IMR-90 (cell line): Measurements from ENCODE around the gene HOXB8. TPM values are rescaled to one million over a fixed set of nuclear protein-coding genes. Genes with fewer than 3 reads are reported as not detected.
A peak's percentile ranks its signal among the peaks of the same experiment; 100 is the strongest.

Source experiments
- ATAC-seq: fragments of 200-7000 bp; cut with Tn5 transposase; 2 replicates; pipeline ENCODE4 v1.9.1; 2020; ENCODE audit warnings: low read depth, mild to moderate bottlenecking, moderate library complexity
- BruUV-seq: library from RNA; stranded (reverse); fragments of 400-500 nt; replicated peaks from 2 replicates; lab custom pipeline; 2021; lab: Mats Ljungman, UMichigan
- CTCF ChIA-PET: fragments of 300-600 bp; formaldehyde crosslinking; extraction: SDS; loops from one replicate; lab custom pipeline; 2021; ENCODE audit warnings: antibody characterized with exemption; lab: Yijun Ruan, JAX
- POLR2A ChIA-PET: fragments of 300-600 bp; sonication (Branson Sonifier 250); formaldehyde crosslinking; loops from one replicate; lab custom pipeline; 2022; ENCODE audit warnings: antibody characterized with exemption; ENCODE audit not compliant: unreplicated experiment; lab: Charles Lee
- DNase-seq: peaks from one replicate; pipeline ENCODE4 v3.0.0; 2013
- H2AFZ ChIP-seq: replicated peaks from 2 replicates; pipeline ENCODE3; 2013; ENCODE audit warnings: low read length, mild to moderate bottlenecking; ENCODE audit not compliant: poor library complexity
- H2AK5ac ChIP-seq: 2 replicates; pipeline ENCODE4 v1.6.1; 2013; ENCODE audit warnings: low read depth, low read length, inconsistent platforms
- H2AK9ac ChIP-seq: replicated peaks from 2 replicates; pipeline ENCODE3; 2013; ENCODE audit warnings: mild to moderate bottlenecking, low read depth, low read length, moderate library complexity; ENCODE audit not compliant: poor library complexity
- H2BK120ac ChIP-seq: 2 replicates; pipeline ENCODE4 v1.6.1; 2013; ENCODE audit warnings: low read depth, low read length, inconsistent platforms
- H2BK15ac ChIP-seq: 3 replicates; pipeline ENCODE4 v1.6.1; 2013; ENCODE audit warnings: low read depth, low read length, inconsistent platforms
- H2BK20ac ChIP-seq: 2 replicates; pipeline ENCODE4 v1.6.1; 2013; ENCODE audit warnings: low read depth, mild to moderate bottlenecking, inconsistent platforms, low read length, moderate library complexity
- H2BK5ac ChIP-seq: 2 replicates; pipeline ENCODE4 v1.6.1; 2013; ENCODE audit warnings: mild to moderate bottlenecking, low read depth, low read length, inconsistent platforms; ENCODE audit not compliant: poor library complexity, severe bottlenecking
- H3K14ac ChIP-seq: replicated peaks from 2 replicates; pipeline ENCODE4 v1.6.1; 2013; ENCODE audit warnings: low read depth, low read length, inconsistent platforms
- H3K18ac ChIP-seq: 2 replicates; pipeline ENCODE4 v1.6.1; 2013; ENCODE audit warnings: low read depth, low read length, control low read depth
- H3K23ac ChIP-seq: 2 replicates; pipeline ENCODE4 v1.6.1; 2013; ENCODE audit warnings: low read depth, low read length, inconsistent platforms
- H3K27ac ChIP-seq: 2 replicates; pipeline ENCODE4 v1.5.1; 2013; ENCODE audit warnings: mild to moderate bottlenecking, control low read depth, low read length; ENCODE audit not compliant: insufficient read depth
- H3K27me3 ChIP-seq: 2 replicates; pipeline ENCODE4 v1.6.1; 2013; ENCODE audit warnings: low read length; ENCODE audit not compliant: control insufficient read depth, insufficient read depth
- H3K36me3 ChIP-seq: 2 replicates; pipeline ENCODE4 v1.6.1; 2013; ENCODE audit warnings: low read length, mixed read lengths; ENCODE audit not compliant: control insufficient read depth, insufficient read depth
- H3K4ac ChIP-seq: 2 replicates; pipeline ENCODE4 v1.6.1; 2013; ENCODE audit warnings: low read depth, low read length, inconsistent platforms
- H3K4me1 ChIP-seq: 2 replicates; pipeline ENCODE4 v1.6.1; 2013; ENCODE audit warnings: low read length, mixed read lengths; ENCODE audit not compliant: control insufficient read depth, insufficient read depth
- H3K4me2 ChIP-seq: 2 replicates; pipeline ENCODE4 v1.6.1; 2013; ENCODE audit warnings: low read depth, mild to moderate bottlenecking, control low read depth, low read length, moderate library complexity
- H3K4me3 ChIP-seq: 2 replicates; pipeline ENCODE4 v1.5.1; 2013; ENCODE audit warnings: low read depth, mild to moderate bottlenecking, control low read depth, low read length, moderate library complexity; ENCODE audit not compliant: insufficient read depth
- H3K56ac ChIP-seq: 2 replicates; pipeline ENCODE4 v1.6.1; 2013; ENCODE audit warnings: low read length, inconsistent platforms; ENCODE audit not compliant: insufficient read depth; ENCODE audit errors: extremely low read depth
- H3K79me1 ChIP-seq, 2 experiments: 2 replicates each; pipeline ENCODE4 v1.6.1; 2013; ENCODE audit warnings: low read length in 2 of 2, inconsistent platforms in 1 of 2, low read depth in 1 of 2
- H3K9ac ChIP-seq: 2 replicates; pipeline ENCODE4 v1.6.1; 2013; ENCODE audit warnings: low read depth, low read length, control low read depth
- H3K9me1 ChIP-seq: 2 replicates; pipeline ENCODE4 v1.6.1; 2013; ENCODE audit warnings: low read length, inconsistent platforms; ENCODE audit not compliant: insufficient read depth
- H3K9me3 ChIP-seq: 2 replicates; pipeline ENCODE4 v1.6.1; 2013; ENCODE audit warnings: low read length; ENCODE audit not compliant: control insufficient read depth, insufficient read depth
- H4K20me1 ChIP-seq: 2 replicates; pipeline ENCODE4 v1.6.1; 2013; ENCODE audit warnings: low read length, inconsistent platforms; ENCODE audit not compliant: insufficient read depth
- H4K5ac ChIP-seq: 2 replicates; pipeline ENCODE4 v1.6.1; 2013; ENCODE audit warnings: mild to moderate bottlenecking, low read depth, low read length, control low read depth
- H4K8ac ChIP-seq, 2 experiments: 2 replicates each; pipeline ENCODE4 v1.6.1; 2013; ENCODE audit warnings: low read depth in 2 of 2, low read length in 2 of 2, control low read depth in 1 of 2, inconsistent platforms in 1 of 2
- H4K91ac ChIP-seq: 2 replicates; pipeline ENCODE4 v1.6.1; 2013; ENCODE audit warnings: low read depth, low read length, inconsistent platforms; ENCODE audit not compliant: insufficient read depth
- CTCF ChIP-seq: conservative IDR thresholded peaks from 2 replicates; pipeline ENCODE4 v1.5.1; 2012; ENCODE audit warnings: mild to moderate bottlenecking, low read depth, low read length, improper control_type of control experiment
- MAZ ChIP-seq: IDR thresholded peaks from 2 replicates; pipeline ENCODE4 v1.6.1; 2012; ENCODE audit warnings: low read depth, mild to moderate bottlenecking, low read length, improper control_type of control experiment, moderate library complexity, borderline replicate concordance
- RAD21 ChIP-seq: IDR thresholded peaks from 2 replicates; pipeline ENCODE4 v1.6.1; 2012; ENCODE audit warnings: low read length, improper control_type of control experiment
- WGBS, 2 experiments: methylation state at CpG; one replicate each; pipeline versions ENCODE4 v1.1.5 to v1.1.7; 2013; ENCODE audit warnings: missing lambda C conversion rate in 2 of 2; ENCODE audit not compliant: insufficient read length in 1 of 2; ENCODE audit errors: extremely low coverage in 2 of 2; 5-methylcytosine and 5-hydroxymethylcytosine counted together
- dilution Hi-C: fragments of 300-500 bp; cut with HindIII; formaldehyde crosslinking; loops from one replicate; pipeline ENCODE4 v1.14.3; 2018; ENCODE audit warnings: low sequenced_read_pairs; ENCODE audit not compliant: unreplicated experiment
- in situ Hi-C: fragments of 300-500 bp; cut with MboI; formaldehyde crosslinking; loops from 3 replicates; pipeline ENCODE4 v1.14.3; 2019; ENCODE audit warnings: low sequenced_read_pairs, inconsistent platforms, mixed read lengths
- intact Hi-C: fragments of 100-400 bp; cut with micrococcal nuclease; formaldehyde crosslinking; loops from 2 replicates; pipeline ENCODE4 v1.10.0; 2022
- polyA plus RNA-seq, 3 experiments: library from polyadenylated mRNA; depleted of rRNA; stranded (reverse); fragments of >200 nt; gene quantifications; 2 replicates each; pipeline ENCODE4 v1.2.3, GENCODE V29; 2012; ENCODE audit warnings: low replicate concordance in 1 of 3
- total RNA-seq: library from RNA; depleted of rRNA; stranded (reverse); fragments of >200 nt; gene quantifications from 2 replicates; pipeline ENCODE4 v1.2.3, GENCODE V29; 2012

HOXB8 gene
- total and polyA plus RNA-seq, 2 of the 4 experiments (the other 2 are of a cell fraction): 0.54 to 5.3 TPM

GRCh38 chr17:48569674-48570324 lies 45.3 kb downstream of the HOXB8 start:
- H2BK5ac ChIP-seq: peak overlapping the region; percentile 99
- peak overlapping the region; percentile 99 for H3K27ac ChIP-seq
- peak overlapping the region; percentile 74; the same call in 2 of the 3 replicates for H2BK15ac ChIP-seq
- TF ChIP-seq CTCF (peak; percentile 24; the same call in 1 of the 2 replicates), RAD21 (0 out of 2 replicates have a peak, but pooled peaks have one; percentile 24), MAZ (no peak)
- peak overlapping the region; percentile 100 for H3K23ac ChIP-seq
- peak overlapping the region; percentile 45 for H3K4me3 ChIP-seq
- H3K14ac ChIP-seq: peak overlapping the region; percentile 98
- ATAC-seq: no peak
- ChIA-PET CTCF (interaction anchor here (0.6 to 0.7 kb wide), 2 partner anchors 28 to 83 kb away, joined by 3 read pairs; no protein-coding TSS in a partner anchor), POLR2A (interaction anchor here (0.5 to 1.3 kb wide), 5 partner anchors 13 to 23 kb away, joined by 3 to 6 read pairs (median 4); no protein-coding TSS in a partner anchor)
- H3K9me3 ChIP-seq: no peaks in the 10 kb centered on the region
- peak overlapping the region; percentile 78 for H2AK5ac ChIP-seq
- H3K18ac ChIP-seq: peak overlapping the region; percentile 73
- peak overlapping the region; percentile 78 for H2BK120ac ChIP-seq
- H3K79me1 ChIP-seq: peaks cover 0 to 13% of the 10 kb centered on the region in 2 experiments; a peak in 1 of 4 replicates
- H3K4me1 ChIP-seq: peaks cover 51% of the 10 kb centered on the region
- WGBS, 2 experiments: 0% methylated on average over 1 of the region's 6 CpGs; no CpG with 5 or more reads in 1 of the 2 experiments
- no peaks in the 10 kb centered on the region for H3K27me3 ChIP-seq
- peak overlapping the region; percentile 84 for H2BK20ac ChIP-seq
- peak overlapping the region; percentile 83 for H3K4me2 ChIP-seq
- peak overlapping the region; percentile 96 for H3K9ac ChIP-seq
- H3K56ac ChIP-seq: peak overlapping the region; percentile 96
- H2AK9ac ChIP-seq: peak overlapping the region; percentile 94
- peak overlapping the region; percentile 77 to 97 for H4K8ac ChIP-seq
- peak; percentile 55 for DNase-seq
- H3K36me3 ChIP-seq: peaks cover 53% of the 10 kb centered on the region
- peaks cover 20% of the 10 kb centered on the region for H3K9me1 ChIP-seq
- H4K20me1 ChIP-seq: peaks cover 17% of the 10 kb centered on the region
- BruUV-seq: no TSS peak
- dilution Hi-C loops: no loop called here
- in situ Hi-C loops: no loop called here
- peak overlapping the region; percentile 5 for H2AFZ ChIP-seq
- H4K91ac ChIP-seq: peak overlapping the region; percentile 95
- intact Hi-C loops: loop anchor here (2.0 kb wide), 1 partner anchor 23 kb away; the partner anchor contains the start of gene HOXB5
- H3K4ac ChIP-seq: peak overlapping the region; percentile 97
- H4K5ac ChIP-seq: peak overlapping the region; percentile 79
